LNCAP (cell line): ENCODE results near the gene C1D.

Experiments used
- TF ChIP-seq, protein P1 (sequence below): fragments of 450-650 bp; IDR thresholded peaks from 2 replicates; pipeline ENCODE4 v1.5.1; 2017; ENCODE audit warnings: mild to moderate bottlenecking

The C1D gene

GRCh38 chr2:68050353-68050752, 12.5 kb downstream of the C1D start:
- TF ChIP-seq, protein P1, sequence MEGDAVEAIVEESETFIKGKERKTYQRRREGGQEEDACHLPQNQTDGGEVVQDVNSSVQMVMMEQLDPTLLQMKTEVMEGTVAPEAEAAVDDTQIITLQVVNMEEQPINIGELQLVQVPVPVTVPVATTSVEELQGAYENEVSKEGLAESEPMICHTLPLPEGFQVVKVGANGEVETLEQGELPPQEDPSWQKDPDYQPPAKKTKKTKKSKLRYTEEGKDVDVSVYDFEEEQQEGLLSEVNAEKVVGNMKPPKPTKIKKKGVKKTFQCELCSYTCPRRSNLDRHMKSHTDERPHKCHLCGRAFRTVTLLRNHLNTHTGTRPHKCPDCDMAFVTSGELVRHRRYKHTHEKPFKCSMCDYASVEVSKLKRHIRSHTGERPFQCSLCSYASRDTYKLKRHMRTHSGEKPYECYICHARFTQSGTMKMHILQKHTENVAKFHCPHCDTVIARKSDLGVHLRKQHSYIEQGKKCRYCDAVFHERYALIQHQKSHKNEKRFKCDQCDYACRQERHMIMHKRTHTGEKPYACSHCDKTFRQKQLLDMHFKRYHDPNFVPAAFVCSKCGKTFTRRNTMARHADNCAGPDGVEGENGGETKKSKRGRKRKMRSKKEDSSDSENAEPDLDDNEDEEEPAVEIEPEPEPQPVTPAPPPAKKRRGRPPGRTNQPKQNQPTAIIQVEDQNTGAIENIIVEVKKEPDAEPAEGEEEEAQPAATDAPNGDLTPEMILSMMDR, result no peak

GRCh38 chr2:68046642-68047240, 16.1 kb downstream of the C1D start:
- TF ChIP-seq, protein P1, result no peak

DNA sequence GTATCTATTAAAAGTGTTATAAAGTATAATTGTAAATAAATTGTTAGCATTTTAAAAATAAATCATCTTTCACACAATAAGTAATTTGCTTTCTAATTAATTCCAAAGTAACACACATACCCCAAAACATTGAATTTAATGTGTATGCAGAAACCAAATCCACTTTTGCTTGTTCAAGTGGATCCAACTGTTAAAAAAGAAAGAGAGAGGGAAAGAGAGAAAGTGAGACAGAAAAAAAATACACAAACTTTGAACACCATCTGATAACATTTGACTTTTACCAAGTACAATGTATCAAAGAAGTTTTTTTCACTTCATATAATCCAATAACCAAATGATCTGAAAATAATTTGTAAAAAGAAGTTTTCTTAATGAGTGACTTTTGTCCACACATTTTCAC, 16.6 kb downstream of the C1D start:
- TF ChIP-seq, protein P1, result no peak

GRCh38 chr2:68045342-68045741, 17.5 kb downstream of the C1D start:
- TF ChIP-seq, protein P1, result no peak

GRCh38 chr2:68044099-68044498, 18.7 kb downstream of the C1D start:
- TF ChIP-seq, protein P1, result no peak

- TF ChIP-seq, protein P1, result no peak
These were observed 19.1 kb downstream of the C1D start for GRCh38 chr2:68043695-68044094.

DNA sequence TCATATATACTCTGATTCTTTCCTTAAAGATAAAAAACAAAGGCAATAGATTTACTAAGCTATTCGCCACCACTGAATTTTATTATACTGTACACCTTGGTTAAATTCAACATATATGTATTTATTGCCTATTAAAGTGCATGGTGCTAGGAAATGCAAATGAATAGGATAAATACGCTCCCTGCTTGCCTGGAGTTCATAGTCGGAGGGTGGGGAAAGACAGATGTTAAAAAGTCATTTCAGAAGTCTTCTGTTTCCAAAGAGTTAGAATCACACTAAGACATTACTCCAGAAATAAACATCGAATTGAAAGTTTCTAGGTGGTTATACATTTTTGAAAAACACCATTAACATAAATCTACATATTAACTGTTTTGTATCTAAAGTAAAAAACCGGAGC, 19.8 kb downstream of the C1D start:
- TF ChIP-seq, protein P1, result no peak

DNA sequence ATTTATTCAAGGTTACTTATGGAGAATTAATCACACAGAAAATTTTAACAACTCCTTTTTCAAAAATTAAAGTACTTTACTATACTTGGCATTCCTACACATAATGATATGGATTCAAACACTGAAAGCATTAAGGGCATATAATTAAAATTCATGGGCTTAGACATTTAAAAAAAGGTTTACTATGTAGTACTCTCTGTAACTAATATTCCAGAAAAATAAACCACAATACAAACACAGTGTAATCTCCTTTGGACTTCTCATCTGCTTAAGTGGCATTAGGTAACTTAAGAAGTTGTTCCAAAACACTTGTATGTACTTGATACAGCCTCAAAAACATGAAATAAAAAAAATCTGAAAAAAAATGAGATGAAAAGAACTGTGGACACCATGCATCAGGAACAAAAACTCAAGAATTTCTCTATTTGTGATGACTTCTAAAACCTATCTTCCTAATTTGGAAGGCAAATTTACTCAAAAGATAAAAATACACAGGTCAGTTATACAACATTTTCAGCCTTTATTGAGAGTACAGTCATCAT, 21.0 kb downstream of the C1D start:
- TF ChIP-seq, protein P1, result no peak
